ENCODE data around the gene SLC22A3. TPM values are rescaled to one million over a fixed set of nuclear protein-coding genes. Genes with fewer than 3 reads are reported as not detected.

SLC22A3 gene
- total and polyA plus RNA-seq, 2 of the 4 experiments (the other 2 are of a cell fraction) = not detected

- no TSS peak for BruUV-seq (replicated peaks)
- WGBS, 2 experiments (ENCODE audit: extremely low coverage in 2 of 2, insufficient read length in 1 of 2) = no CpG with 5 or more reads among the region's 3 CpGs
- H2AFZ ChIP-seq (replicated peaks; ENCODE audit: low read length, poor library complexity) = no peak overlapping the region
- H2AK5ac ChIP-seq (ENCODE audit: low read depth, low read length) = no peak overlapping the region
- H4K20me1 ChIP-seq (ENCODE audit: insufficient read depth, low read length) = no peaks in the 10 kb centered on the region
- no peak overlapping the region for H3K14ac ChIP-seq (replicated peaks; ENCODE audit: low read depth, low read length)
- H3K23ac ChIP-seq (ENCODE audit: low read depth, low read length) = no peak overlapping the region
- H3K4ac ChIP-seq (ENCODE audit: low read depth, low read length) = no peak overlapping the region
- no peak overlapping the region for H2AK9ac ChIP-seq (replicated peaks; ENCODE audit: low read depth, low read length, poor library complexity)
- no peak overlapping the region for H3K4me3 ChIP-seq (ENCODE audit: insufficient read depth, low read depth, low read length)
- no peak overlapping the region for H3K18ac ChIP-seq (ENCODE audit: low read depth, low read length)
- no peaks in the 10 kb centered on the region for H3K4me1 ChIP-seq (ENCODE audit: control insufficient read depth, insufficient read depth, low read length)
- H3K56ac ChIP-seq (ENCODE audit: extremely low read depth, insufficient read depth, low read length) = no peak overlapping the region
- in situ Hi-C loops (cut with MboI; ENCODE audit: low sequenced_read_pairs) (no loop called here), intact Hi-C loops (cut with micrococcal nuclease) (no loop called here), dilution Hi-C loops (cut with HindIII; ENCODE audit: low sequenced_read_pairs, unreplicated experiment) (no loop called here)
- H3K9me3 ChIP-seq (ENCODE audit: control insufficient read depth, insufficient read depth, low read length) = 0 out of 2 replicates have a peak, but pooled peaks cover 2% of the 10 kb centered on the region
- no peak overlapping the region for H2BK15ac ChIP-seq (ENCODE audit: low read depth, low read length)
- no peak overlapping the region for H2BK5ac ChIP-seq (ENCODE audit: low read depth, low read length, poor library complexity, severe bottlenecking)
- ChIA-PET CTCF (no interaction called here), POLR2A (ENCODE audit: unreplicated experiment) (no interaction called here)
- no peak overlapping the region for H3K9ac ChIP-seq (ENCODE audit: low read depth, low read length)
- no peak overlapping the region for H4K8ac ChIP-seq (ENCODE audit: low read depth in 2 of 2, low read length in 2 of 2)
- H2BK20ac ChIP-seq (ENCODE audit: low read depth, low read length) = no peak overlapping the region
- H4K5ac ChIP-seq (ENCODE audit: low read depth, low read length) = no peak overlapping the region
- H3K4me2 ChIP-seq (ENCODE audit: low read depth, low read length) = no peak overlapping the region
- H3K36me3 ChIP-seq (ENCODE audit: control insufficient read depth, insufficient read depth, low read length) = no peaks in the 10 kb centered on the region
- DNase-seq (no peak), ATAC-seq (ENCODE audit: low read depth) (no peak)
- H3K27ac ChIP-seq (ENCODE audit: insufficient read depth, low read length) = no peak overlapping the region
- no peak overlapping the region for H2BK120ac ChIP-seq (ENCODE audit: low read depth, low read length)
- H3K27me3 ChIP-seq (ENCODE audit: control insufficient read depth, insufficient read depth, low read length) = no peaks in the 10 kb centered on the region
- TF ChIP-seq RFX5 (IDR thresholded peaks at IDR 0.05; ENCODE audit: low read depth, low read length) (no peak), USF2 (IDR thresholded peaks at IDR 0.05; ENCODE audit: low read depth, low read length) (no peak), MAFK (IDR thresholded peaks at IDR 0.05; ENCODE audit: low read depth, low read length) (no peak), MXI1 (IDR thresholded peaks at IDR 0.05; ENCODE audit: borderline replicate concordance, low read depth, low read length) (no peak), CEBPB (IDR thresholded peaks at IDR 0.05; ENCODE audit: low read depth, low read length) (no peak), MAZ (IDR thresholded peaks at IDR 0.05; ENCODE audit: borderline replicate concordance, low read depth, low read length) (no peak), FOS (IDR thresholded peaks at IDR 0.05; ENCODE audit: low read depth, low read length) (no peak), CHD1 (IDR thresholded peaks at IDR 0.05; ENCODE audit: low read depth, low read length) (no peak), POLR2A (IDR thresholded peaks at IDR 0.05; ENCODE audit: low read depth, low read length) (no peak), NFE2L2 (IDR thresholded peaks at IDR 0.05; ENCODE audit: low read depth, low read length) (no peak), RCOR1 (IDR thresholded peaks at IDR 0.05; ENCODE audit: insufficient replicate concordance, low read length) (no peak), RAD21 (IDR thresholded peaks at IDR 0.05; ENCODE audit: low read length) (no peak), SMC3 (IDR thresholded peaks at IDR 0.05; ENCODE audit: low read depth, low read length) (no peak), BHLHE40 (IDR thresholded peaks at IDR 0.05; ENCODE audit: low read depth, low read length) (no peak)
- TF ChIP-seq, protein P1, sequence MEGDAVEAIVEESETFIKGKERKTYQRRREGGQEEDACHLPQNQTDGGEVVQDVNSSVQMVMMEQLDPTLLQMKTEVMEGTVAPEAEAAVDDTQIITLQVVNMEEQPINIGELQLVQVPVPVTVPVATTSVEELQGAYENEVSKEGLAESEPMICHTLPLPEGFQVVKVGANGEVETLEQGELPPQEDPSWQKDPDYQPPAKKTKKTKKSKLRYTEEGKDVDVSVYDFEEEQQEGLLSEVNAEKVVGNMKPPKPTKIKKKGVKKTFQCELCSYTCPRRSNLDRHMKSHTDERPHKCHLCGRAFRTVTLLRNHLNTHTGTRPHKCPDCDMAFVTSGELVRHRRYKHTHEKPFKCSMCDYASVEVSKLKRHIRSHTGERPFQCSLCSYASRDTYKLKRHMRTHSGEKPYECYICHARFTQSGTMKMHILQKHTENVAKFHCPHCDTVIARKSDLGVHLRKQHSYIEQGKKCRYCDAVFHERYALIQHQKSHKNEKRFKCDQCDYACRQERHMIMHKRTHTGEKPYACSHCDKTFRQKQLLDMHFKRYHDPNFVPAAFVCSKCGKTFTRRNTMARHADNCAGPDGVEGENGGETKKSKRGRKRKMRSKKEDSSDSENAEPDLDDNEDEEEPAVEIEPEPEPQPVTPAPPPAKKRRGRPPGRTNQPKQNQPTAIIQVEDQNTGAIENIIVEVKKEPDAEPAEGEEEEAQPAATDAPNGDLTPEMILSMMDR (conservative IDR thresholded peaks at IDR 0.05; ENCODE audit: low read depth, low read length) = no peak
- TF ChIP-seq, protein P2, sequence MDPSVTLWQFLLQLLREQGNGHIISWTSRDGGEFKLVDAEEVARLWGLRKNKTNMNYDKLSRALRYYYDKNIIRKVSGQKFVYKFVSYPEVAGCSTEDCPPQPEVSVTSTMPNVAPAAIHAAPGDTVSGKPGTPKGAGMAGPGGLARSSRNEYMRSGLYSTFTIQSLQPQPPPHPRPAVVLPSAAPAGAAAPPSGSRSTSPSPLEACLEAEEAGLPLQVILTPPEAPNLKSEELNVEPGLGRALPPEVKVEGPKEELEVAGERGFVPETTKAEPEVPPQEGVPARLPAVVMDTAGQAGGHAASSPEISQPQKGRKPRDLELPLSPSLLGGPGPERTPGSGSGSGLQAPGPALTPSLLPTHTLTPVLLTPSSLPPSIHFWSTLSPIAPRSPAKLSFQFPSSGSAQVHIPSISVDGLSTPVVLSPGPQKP (IDR thresholded peaks at IDR 0.05; ENCODE audit: borderline replicate concordance, low read depth, low read length) = no peak
- no peaks in the 10 kb centered on the region for H3K79me1 ChIP-seq (ENCODE audit: low read depth in 1 of 2, low read length in 2 of 2)
- H3K9me1 ChIP-seq (ENCODE audit: insufficient read depth, low read length) = no peaks in the 10 kb centered on the region
- no peak overlapping the region for H4K91ac ChIP-seq (ENCODE audit: insufficient read depth, low read depth, low read length)
Observed at GRCh38 chr6:160333101-160333500, 15.1 kb upstream of the SLC22A3 start.
